ENCODE measurements around the gene RAD21L1. TPM values are rescaled to one million over a fixed set of nuclear protein-coding genes. Genes with fewer than 3 reads are reported as not detected.

Gene RAD21L1
- polyA plus RNA-seq (2012; ENCODE audit: missing spikeins), result not detected

GRCh38 chr20:1225783-1226654 lies at the start of gene RAD21L1:
RAD21L1 (plus strand) TSS chr20:1226044; CDS start chr20:1228454, 2,410 bp downstream.
- FAIRE-seq (peak; percentile 94), DNase-seq (ENCODE audit: insufficient read length) (peak; percentile 78)
- TF ChIP-seq POLR2AphosphoS5 (IDR thresholded peaks at IDR 0.05; ENCODE audit: low read depth, low read length) (no peak), TAF1 (IDR thresholded peaks at IDR 0.05; ENCODE audit: borderline replicate concordance, low read depth, low read length) (no peak), POLR2A (IDR thresholded peaks at IDR 0.05; ENCODE audit: low read depth, low read length) (no peak)

GRCh38 chr20:1177680-1178079 lies 48.2 kb upstream of the RAD21L1 start:
- DNase-seq (ENCODE audit: insufficient read length) (no peak), FAIRE-seq (no peak)

DNA sequence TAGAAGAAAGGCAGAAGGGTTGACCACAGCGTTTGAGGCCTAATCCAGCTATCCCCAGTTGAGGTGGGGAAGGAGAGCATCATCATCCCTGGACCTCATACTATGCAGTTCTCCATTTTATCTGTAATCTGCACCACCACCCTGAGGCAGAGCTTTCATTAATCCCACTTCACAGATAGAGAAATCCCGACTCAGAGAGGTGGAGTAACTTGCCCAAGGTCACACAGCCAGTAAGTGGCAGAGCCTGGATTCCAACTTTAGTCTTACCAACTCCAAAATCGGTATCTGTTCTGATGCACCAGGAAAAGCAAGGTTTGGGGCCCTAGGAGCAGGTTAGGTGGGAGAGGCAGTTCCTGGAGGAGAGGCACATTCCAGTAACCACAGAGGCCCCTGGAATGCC lies 47.7 kb upstream of the RAD21L1 start:
- DNase-seq (ENCODE audit: insufficient read length) (no peak), FAIRE-seq (no peak)
- no peak for TF ChIP-seq TAF1 (IDR thresholded peaks at IDR 0.05; ENCODE audit: borderline replicate concordance, low read depth, low read length)
- no peak for TF ChIP-seq POLR2A (IDR thresholded peaks at IDR 0.05; ENCODE audit: low read depth, low read length)
- no peak for TF ChIP-seq POLR2AphosphoS5 (IDR thresholded peaks at IDR 0.05; ENCODE audit: low read depth, low read length)

More at GRCh38 chr20:1177680-1178079, 48.2 kb upstream of the RAD21L1 start:
- no peak for TF ChIP-seq TAF1 (IDR thresholded peaks at IDR 0.05; ENCODE audit: borderline replicate concordance, low read depth, low read length)

GRCh38 chr20:1178623-1179022 lies 47.2 kb upstream of the RAD21L1 start:
- FAIRE-seq, result no peak
- TF ChIP-seq POLR2AphosphoS5 (IDR thresholded peaks at IDR 0.05; ENCODE audit: low read depth, low read length) (no peak), TAF1 (IDR thresholded peaks at IDR 0.05; ENCODE audit: borderline replicate concordance, low read depth, low read length) (no peak), POLR2A (IDR thresholded peaks at IDR 0.05; ENCODE audit: low read depth, low read length) (no peak)

DNA sequence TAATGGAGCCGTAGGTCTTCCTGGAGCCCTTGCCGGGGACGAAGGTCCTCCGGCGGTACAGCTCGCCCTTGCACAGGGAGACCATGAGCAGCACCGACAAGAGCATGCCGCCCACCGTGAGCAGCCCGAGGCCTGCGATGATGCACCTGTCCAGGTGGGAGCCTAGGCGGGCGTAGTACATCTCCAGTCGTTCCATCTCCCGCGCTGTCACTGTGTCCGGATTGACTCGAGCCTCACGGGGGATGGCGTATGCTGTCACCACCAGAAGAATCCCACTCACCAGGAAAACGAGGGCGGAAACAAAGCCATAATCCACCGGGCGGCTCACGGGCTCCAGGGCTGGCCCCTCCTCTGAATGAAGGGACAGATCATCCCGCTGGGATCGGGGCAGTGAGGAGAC lies 44.9 kb upstream of the RAD21L1 start:
- FAIRE-seq (no peak), DNase-seq (ENCODE audit: insufficient read length) (no peak)
- TF ChIP-seq POLR2A (IDR thresholded peaks at IDR 0.05; ENCODE audit: low read depth, low read length), result no peak
- no peak for TF ChIP-seq POLR2AphosphoS5 (IDR thresholded peaks at IDR 0.05; ENCODE audit: low read depth, low read length)
- TF ChIP-seq TAF1 (IDR thresholded peaks at IDR 0.05; ENCODE audit: borderline replicate concordance, low read depth, low read length), result no peak

More at GRCh38 chr20:1178623-1179022, 47.2 kb upstream of the RAD21L1 start:
- no peak for DNase-seq (ENCODE audit: insufficient read length)

DNA sequence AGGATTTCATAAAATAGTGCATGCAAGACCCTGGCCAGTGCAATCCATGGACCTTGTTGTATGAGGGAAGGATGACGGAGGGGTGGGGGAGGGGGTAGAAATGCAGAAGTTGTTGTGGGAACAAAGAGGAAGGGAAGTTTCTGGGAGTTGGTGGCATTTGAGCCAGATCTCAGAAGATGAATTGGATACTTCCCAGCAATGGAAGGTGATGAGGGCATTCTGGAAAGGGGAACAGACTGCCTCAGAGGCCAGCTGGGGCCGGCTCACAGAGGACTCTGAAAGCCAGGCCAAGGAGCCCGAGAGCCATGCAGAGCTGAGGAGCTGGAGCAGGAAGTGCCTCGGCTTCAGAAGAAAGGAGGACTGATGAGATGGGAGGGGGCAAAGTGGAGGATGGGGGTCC lies 43.7 kb upstream of the RAD21L1 start:
- DNase-seq (ENCODE audit: insufficient read length) (no peak), FAIRE-seq (no peak)
- TF ChIP-seq POLR2AphosphoS5 (IDR thresholded peaks at IDR 0.05; ENCODE audit: low read depth, low read length) (no peak), TAF1 (IDR thresholded peaks at IDR 0.05; ENCODE audit: borderline replicate concordance, low read depth, low read length) (no peak), POLR2A (IDR thresholded peaks at IDR 0.05; ENCODE audit: low read depth, low read length) (no peak)

- no peak for FAIRE-seq
- TF ChIP-seq TAF1 (IDR thresholded peaks at IDR 0.05; ENCODE audit: borderline replicate concordance, low read depth, low read length) (no peak), POLR2A (IDR thresholded peaks at IDR 0.05; ENCODE audit: low read depth, low read length) (no peak)
- no peak for DNase-seq (ENCODE audit: insufficient read length)
These were observed 42.7 kb upstream of the RAD21L1 start for GRCh38 chr20:1183153-1183552.

DNA sequence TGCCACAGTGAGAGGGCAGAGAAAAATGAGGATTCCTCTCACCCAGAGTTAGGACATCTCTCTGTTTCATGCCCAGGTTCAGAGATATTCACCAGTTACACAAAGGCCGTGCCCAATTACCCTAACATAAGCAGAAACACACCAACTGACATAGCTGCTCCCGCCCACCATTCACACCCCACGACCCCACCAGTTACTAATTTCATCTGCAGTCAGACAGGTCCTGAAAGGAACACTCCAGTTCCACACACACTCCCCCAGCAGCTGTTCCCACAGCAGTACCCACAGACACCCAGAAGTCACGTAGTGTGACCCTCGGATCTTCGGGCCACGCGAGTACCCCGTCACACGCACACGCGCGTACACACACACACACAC lies 41.6 kb upstream of the RAD21L1 start:
- FAIRE-seq (no peak), DNase-seq (ENCODE audit: insufficient read length) (no peak)
- TF ChIP-seq TAF1 (IDR thresholded peaks at IDR 0.05; ENCODE audit: borderline replicate concordance, low read depth, low read length), result no peak
- TF ChIP-seq POLR2AphosphoS5 (IDR thresholded peaks at IDR 0.05; ENCODE audit: low read depth, low read length), result no peak
- no peak for TF ChIP-seq POLR2A (IDR thresholded peaks at IDR 0.05; ENCODE audit: low read depth, low read length)

- FAIRE-seq (no peak), DNase-seq (ENCODE audit: insufficient read length) (no peak)
- no peak for TF ChIP-seq POLR2A (IDR thresholded peaks at IDR 0.05; ENCODE audit: low read depth, low read length)
- no peak for TF ChIP-seq POLR2AphosphoS5 (IDR thresholded peaks at IDR 0.05; ENCODE audit: low read depth, low read length)
- no peak for TF ChIP-seq TAF1 (IDR thresholded peaks at IDR 0.05; ENCODE audit: borderline replicate concordance, low read depth, low read length)
These were observed 41.1 kb upstream of the RAD21L1 start, which contains the start of gene TMEM74B for GRCh38 chr20:1184638-1185315. TMEM74B (minus strand) TSS chr20:1184981; CDS start chr20:1183801, 1,180 bp downstream.

GRCh38 chr20:1185316-1185741 lies 40.5 kb upstream of the RAD21L1 start:
- FAIRE-seq, result no peak
- DNase-seq (ENCODE audit: insufficient read length), result no peak
- TF ChIP-seq POLR2A (IDR thresholded peaks at IDR 0.05; ENCODE audit: low read depth, low read length) (no peak), TAF1 (IDR thresholded peaks at IDR 0.05; ENCODE audit: borderline replicate concordance, low read depth, low read length) (no peak), POLR2AphosphoS5 (IDR thresholded peaks at IDR 0.05; ENCODE audit: low read depth, low read length) (no peak)

DNA sequence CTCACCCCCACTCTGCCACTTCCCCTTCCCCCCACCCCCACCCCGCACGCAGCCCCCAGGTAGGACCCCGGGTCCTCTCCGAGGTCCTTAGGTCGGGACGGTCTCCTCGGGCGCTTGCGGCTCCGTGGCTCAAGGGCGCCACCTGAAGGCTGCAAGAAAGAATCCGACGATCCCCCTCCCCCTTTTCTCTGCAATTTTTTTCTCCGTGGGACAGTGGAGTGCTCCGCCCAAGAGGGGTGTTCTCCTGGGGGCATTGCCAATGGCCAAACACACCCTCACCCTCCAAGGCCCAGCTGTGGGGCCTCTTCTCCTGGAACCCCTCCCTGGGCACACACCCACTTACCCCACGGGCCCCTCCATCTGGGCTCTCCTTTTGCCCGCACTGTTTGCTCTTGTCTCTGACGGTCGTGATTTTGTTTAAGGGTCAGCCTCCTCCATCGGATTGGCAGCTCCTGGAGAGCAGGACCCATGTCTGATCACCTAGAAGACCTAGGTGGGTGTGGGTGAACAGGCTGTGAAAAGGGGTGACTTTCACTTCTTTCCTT lies 40.0 kb upstream of the RAD21L1 start:
- no peak for FAIRE-seq
- TF ChIP-seq TAF1 (IDR thresholded peaks at IDR 0.05; ENCODE audit: borderline replicate concordance, low read depth, low read length) (no peak), POLR2AphosphoS5 (IDR thresholded peaks at IDR 0.05; ENCODE audit: low read depth, low read length) (no peak), POLR2A (IDR thresholded peaks at IDR 0.05; ENCODE audit: low read depth, low read length) (no peak)
- DNase-seq (ENCODE audit: insufficient read length), result peak; percentile 47
